ENCODE data around the gene CALHM1. TPM values are rescaled to one million over a fixed set of nuclear protein-coding genes. Genes with fewer than 3 reads are reported as not detected.

CALHM1 gene
- total and polyA plus RNA-seq, 10 donors = 0.04 to 0.52 (median 0.10) TPM; not detected in 7

GRCh38 chr10:103447187-103447586 lies 11.5 kb downstream of the CALHM1 start:
- H3K9me3 ChIP-seq = no peaks in the 10 kb centered on the region
- no peak for DNase-seq
- H3K27ac ChIP-seq = peak overlapping the region in 6 of 8 donors; percentile 74 to 92 (median 88)
- peaks cover 2 to 84% (median 65%) of the 10 kb centered on the region in 6 donors for H3K36me3 ChIP-seq
- peaks cover 0 to 7% (median 0%) of the 10 kb centered on the region in 7 donors for H3K27me3 ChIP-seq (replicated peaks in 1 of 7)
- H3K4me3 ChIP-seq = no peak overlapping the region
- TF ChIP-seq POLR2AphosphoS5 (IDR thresholded peaks at IDR 0.05) (peak; percentile 7 to 74 (median 36)), CTCF (IDR thresholded peaks at IDR 0.05 in 8 of 11, conservative IDR thresholded peaks at IDR 0.05 in 3 of 11) (no peak)
- peaks cover 47 to 93% (median 81%) of the 10 kb centered on the region in 6 donors for H3K4me1 ChIP-seq
- intact Hi-C loops (cut with DNase I; ENCODE audit: low total_unique reads) = no loop called here
- WGBS, 5 donors = 93 to 98% (median 96%) methylated on average over 12 to 23 of the region's 23 CpGs

GRCh38 chr10:103445767-103446567 lies 12.7 kb downstream of the CALHM1 start:
- no peaks in the 10 kb centered on the region for H3K27me3 ChIP-seq (replicated peaks in 1 of 7)
- WGBS, 5 donors = 54 to 70% (median 67%) methylated on average over 12 of the region's 12 CpGs

GRCh38 chr10:103445366-103445765 lies 13.3 kb downstream of the CALHM1 start:
- WGBS, 5 donors = 73 to 88% (median 80%) methylated on average over 9 of the region's 9 CpGs
- Histone ChIP-seq H3K4me1 (peaks cover 41 to 74% (median 65%) of the 10 kb centered on the region in 6 donors), H3K27me3 (replicated peaks in 1 of 7) (no peaks in the 10 kb centered on the region)

More at GRCh38 chr10:103445767-103446567, 12.7 kb downstream of the CALHM1 start:
- intact Hi-C loops (cut with DNase I; ENCODE audit: low total_unique reads) = no loop called here
- H3K27ac ChIP-seq = peak overlapping the region; percentile 35 to 92 (median 81)
- no peak for DNase-seq
- TF ChIP-seq POLR2A (IDR thresholded peaks at IDR 0.05) = no peak
- no peak for TF ChIP-seq CTCF (IDR thresholded peaks at IDR 0.05 in 8 of 11, conservative IDR thresholded peaks at IDR 0.05 in 3 of 11)
- peak in 2 of 3 donors; percentile 41 to 61 for TF ChIP-seq POLR2AphosphoS5 (IDR thresholded peaks at IDR 0.05)
- H3K4me1 ChIP-seq = peaks cover 47 to 80% (median 71%) of the 10 kb centered on the region in 6 donors
- no peak overlapping the region for H3K4me3 ChIP-seq
- no peaks in the 10 kb centered on the region for H3K9me3 ChIP-seq
- peaks cover 2 to 97% (median 73%) of the 10 kb centered on the region in 6 donors for H3K36me3 ChIP-seq

More at GRCh38 chr10:103445366-103445765, 13.3 kb downstream of the CALHM1 start:
- H3K9me3 ChIP-seq = no peaks in the 10 kb centered on the region
- TF ChIP-seq POLR2AphosphoS5 (IDR thresholded peaks at IDR 0.05) (peak; percentile 5 to 57 (median 54)), CTCF (IDR thresholded peaks at IDR 0.05 in 8 of 11, conservative IDR thresholded peaks at IDR 0.05 in 3 of 11) (no peak)
- intact Hi-C loops (cut with DNase I; ENCODE audit: low total_unique reads) = no loop called here
- H3K27ac ChIP-seq = peak overlapping the region; percentile 35 to 92 (median 81)
- H3K4me3 ChIP-seq = no peak overlapping the region
- H3K36me3 ChIP-seq = peaks cover 2 to 100% (median 79%) of the 10 kb centered on the region in 6 donors
- DNase-seq = no peak

All from spleen (tissue), 11 donors.